ENCODE results near the gene QPRT. TPM values are rescaled to one million over a fixed set of nuclear protein-coding genes. Genes with fewer than 3 reads are reported as not detected.

The QPRT gene
- total RNA-seq, 2 experiments from 2014 or later, result 0.19 to 0.45 TPM

- Histone ChIP-seq H3K9me3 (ENCODE audit: control insufficient read depth in 1 of 2, insufficient read depth in 1 of 2, low read length in 2 of 2) (no peaks in the 10 kb centered on the region), H3K4me1 (ENCODE audit: insufficient read depth, low read length) (peaks cover 25% of the 10 kb centered on the region), H3K27me3 (ENCODE audit: control insufficient read depth in 1 of 2, insufficient read depth in 2 of 2, low read length in 2 of 2) (no peaks in the 10 kb centered on the region), H3K27ac (ENCODE audit: low read depth in 1 of 2, low read length in 2 of 2) (no peak overlapping the region), H3K36me3 (ENCODE audit: insufficient read depth, low read length) (no peaks in the 10 kb centered on the region), H3K4me3 (ENCODE audit: low read length) (no peak overlapping the region)
- ChIA-PET CTCF (no interaction called here), POLR2A (no interaction called here)
- intact Hi-C loops (cut with DNase I, micrococcal nuclease), result loop anchor here in 1 of 2 experiments (2.0 kb wide), 1 partner anchor 21 kb away; the partner anchor contains the start of gene SPN
- Mint-ChIP-seq H3K36me3 (ENCODE audit: low read depth) (no peaks in the 10 kb centered on the region), H3K9me3 (no peaks in the 10 kb centered on the region), H3K27me3 (no peaks in the 10 kb centered on the region), H3K4me3 (no peak overlapping the region), H3K4me1 (ENCODE audit: low read depth) (peaks cover 17% of the 10 kb centered on the region), H3K27ac (no peak overlapping the region)
- no peak for TF ChIP-seq CTCF (IDR thresholded peaks at IDR 0.05)
- ATAC-seq (ENCODE audit: poor library complexity), result no peak
- no peak for DNase-seq
Measured at GRCh38 chr16:29683543-29684090, 4.6 kb downstream of the QPRT start.

GRCh38 chr16:29684679-29685078 lies 5.7 kb downstream of the QPRT start:
- H3K4me3 Mint-ChIP-seq, result no peak overlapping the region
- peaks cover 9% of the 10 kb centered on the region for H3K4me1 Mint-ChIP-seq (ENCODE audit: low read depth)
- H3K27ac Mint-ChIP-seq, result no peak overlapping the region
- H3K36me3 Mint-ChIP-seq (ENCODE audit: low read depth), result no peaks in the 10 kb centered on the region
- Histone ChIP-seq H3K36me3 (ENCODE audit: insufficient read depth, low read length) (no peaks in the 10 kb centered on the region), H3K9me3 (ENCODE audit: control insufficient read depth in 1 of 2, insufficient read depth in 1 of 2, low read length in 2 of 2) (no peaks in the 10 kb centered on the region), H3K27me3 (ENCODE audit: control insufficient read depth in 1 of 2, insufficient read depth in 2 of 2, low read length in 2 of 2) (no peaks in the 10 kb centered on the region), H3K4me1 (ENCODE audit: insufficient read depth, low read length) (peaks cover 16% of the 10 kb centered on the region), H3K27ac (ENCODE audit: low read depth in 1 of 2, low read length in 2 of 2) (no peak overlapping the region), H3K4me3 (ENCODE audit: low read length) (no peak overlapping the region)
- intact Hi-C loops (cut with DNase I, micrococcal nuclease), result loop anchor here in 1 of 2 experiments (5.0 kb wide), 1 partner anchor 37 kb away; no protein-coding TSS in a partner anchor
- ChIA-PET CTCF (no interaction called here), POLR2A (no interaction called here)
- H3K27me3 Mint-ChIP-seq, result no peaks in the 10 kb centered on the region
- TF ChIP-seq CTCF (IDR thresholded peaks at IDR 0.05), result no peak
- DNase-seq, result no peak
- no peaks in the 10 kb centered on the region for H3K9me3 Mint-ChIP-seq
- ATAC-seq (ENCODE audit: poor library complexity), result no peak

- H3K36me3 ChIP-seq (ENCODE audit: insufficient read depth, low read length), result no peaks in the 10 kb centered on the region
- peaks cover 11% of the 10 kb centered on the region for H3K4me1 Mint-ChIP-seq (ENCODE audit: low read depth)
- H3K27ac ChIP-seq (ENCODE audit: low read depth in 1 of 2, low read length in 2 of 2), result no peak overlapping the region
- no peak for DNase-seq
- H3K36me3 Mint-ChIP-seq (ENCODE audit: low read depth), result no peaks in the 10 kb centered on the region
- H3K4me1 ChIP-seq (ENCODE audit: insufficient read depth, low read length), result peaks cover 12% of the 10 kb centered on the region
- ChIA-PET CTCF (no interaction called here), POLR2A (no interaction called here)
- intact Hi-C loops (cut with DNase I, micrococcal nuclease), result loop anchor here in 1 of 2 experiments (5.0 kb wide), 1 partner anchor 40 kb away; no protein-coding TSS in a partner anchor
- no peak overlapping the region for H3K27ac Mint-ChIP-seq
- H3K9me3 ChIP-seq (ENCODE audit: control insufficient read depth in 1 of 2, insufficient read depth in 1 of 2, low read length in 2 of 2), result no peaks in the 10 kb centered on the region
- TF ChIP-seq CTCF (IDR thresholded peaks at IDR 0.05), result no peak
- no peaks in the 10 kb centered on the region for H3K27me3 Mint-ChIP-seq
- H3K9me3 Mint-ChIP-seq, result no peaks in the 10 kb centered on the region
- ATAC-seq (ENCODE audit: poor library complexity), result no peak
- H3K4me3 ChIP-seq (ENCODE audit: low read length), result no peak overlapping the region
- no peak overlapping the region for H3K4me3 Mint-ChIP-seq
- no peaks in the 10 kb centered on the region for H3K27me3 ChIP-seq (ENCODE audit: control insufficient read depth in 1 of 2, insufficient read depth in 2 of 2, low read length in 2 of 2)
Measured at GRCh38 chr16:29686740-29687332, 7.9 kb downstream of the QPRT start.

Measured in CD4-positive, alpha-beta T cell (primary cell).